GM12878 (cell line): ENCODE results near the gene FERMT3. TPM values are rescaled to one million over a fixed set of nuclear protein-coding genes. Genes with fewer than 3 reads are reported as not detected.

Source experiments
- ATF7 ChIP-seq: fragments of 450-650 bp; IDR thresholded peaks from 2 replicates; pipeline ENCODE4 v1.6.1; 2016; ENCODE audit warnings: low read depth, mild to moderate bottlenecking
- BCL11A ChIP-seq: IDR thresholded peaks from 2 replicates; pipeline ENCODE4 v1.6.1; 2011; ENCODE audit warnings: low read depth, low read length
- BHLHE40 ChIP-seq, 2 experiments: fragments of 450-650 bp in 1 of 2; IDR thresholded peaks; 2 replicates each; pipeline ENCODE4 v1.6.1; 2011 to 2017; ENCODE audit warnings: low read depth in 2 of 2, borderline replicate concordance in 1 of 2, improper control_type of control experiment in 1 of 2, low read length in 1 of 2, mild to moderate bottlenecking in 1 of 2
- CREM ChIP-seq: IDR thresholded peaks from 2 replicates; pipeline ENCODE4 v1.6.1; 2014; ENCODE audit warnings: antibody characterized with exemption, low read depth
- EED ChIP-seq: sonication (generic); IDR thresholded peaks from 2 replicates; pipeline ENCODE4 v1.6.1; 2016; ENCODE audit warnings: antibody characterized with exemption, low read depth
- FOXK2 ChIP-seq: fragments of 450-650 bp; IDR thresholded peaks from 2 replicates; pipeline ENCODE4 v1.6.1; 2017; ENCODE audit warnings: mild to moderate bottlenecking, moderate library complexity
- HDAC6 ChIP-seq: fragments of 200-600 bp; sonication (generic); IDR thresholded peaks from one replicate; pipeline ENCODE4 v1.8.0; 2017; ENCODE audit warnings: antibody characterized with exemption; ENCODE audit not compliant: unreplicated experiment
- JUNB ChIP-seq: IDR thresholded peaks from 2 replicates; pipeline ENCODE4 v1.6.1; 2016; ENCODE audit warnings: antibody characterized with exemption, mild to moderate bottlenecking
- NR2C1 ChIP-seq: fragments of 450-650 bp; IDR thresholded peaks from 2 replicates; pipeline ENCODE4 v1.6.1; 2017; ENCODE audit warnings: antibody characterized with exemption, mild to moderate bottlenecking, moderate library complexity
- PAX5 ChIP-seq: IDR thresholded peaks from 2 replicates; pipeline ENCODE4 v1.6.1; 2011; ENCODE audit warnings: low read depth, low read length, borderline replicate concordance
- PML ChIP-seq: IDR thresholded peaks from 2 replicates; pipeline ENCODE4 v1.6.1; 2012; ENCODE audit warnings: low read length, inconsistent platforms
- SPI1 ChIP-seq: IDR thresholded peaks from 2 replicates; pipeline ENCODE4 v1.6.1; 2011; ENCODE audit warnings: low read depth, mild to moderate bottlenecking, low read length, moderate library complexity, borderline replicate concordance; ENCODE audit not compliant: insufficient read depth
- TARDBP ChIP-seq: IDR thresholded peaks from 2 replicates; pipeline ENCODE4 v1.6.1; 2016; ENCODE audit warnings: borderline replicate concordance
- TCF12 ChIP-seq: IDR thresholded peaks from 2 replicates; pipeline ENCODE4 v1.6.1; 2011; ENCODE audit warnings: low read depth, mild to moderate bottlenecking, low read length
- TCF3 ChIP-seq: IDR thresholded peaks from 2 replicates; pipeline ENCODE4 v1.6.1; 2012; ENCODE audit warnings: low read depth, mild to moderate bottlenecking, low read length, borderline replicate concordance; ENCODE audit not compliant: insufficient read depth
- ZNF24 ChIP-seq: fragments of 450-650 bp; IDR thresholded peaks from 2 replicates; pipeline ENCODE4 v1.6.1; 2017; ENCODE audit warnings: antibody characterized with exemption, mild to moderate bottlenecking
- polyA plus RNA-seq, 11 experiments: library from polyadenylated mRNA; depleted of rRNA in 4 of 11; unstranded in 6 of 11; stranded (reverse) in 5 of 11; fragments of >200 nt; fragmentation: Nextera tagmentation in 4 of 11; fragmentation: Illumina TruSeq in 1 of 11; extraction: Ambion mirVana in 4 of 11; extraction: Trizol in 1 of 11; gene quantifications; 1 replicate in 1 of 11; 2 replicates in 10 of 11; pipeline versions ENCODE4 v1.2.1 to v1.2.3, GENCODE V29; 2011 to 2016; ENCODE audit warnings: inconsistent platforms in 2 of 11, missing spikeins in 2 of 11, low read depth in 1 of 11
- total RNA-seq, 4 experiments: library from RNA; depleted of rRNA in 3 of 4; stranded (reverse); fragments of >200 nt in 3 of 4; fragmentation: Illumina TruSeq in 1 of 4; extraction: Trizol in 1 of 4; gene quantifications; 2 replicates each; pipeline versions ENCODE4 v1.2.1 to v1.2.3, GENCODE V29; 2013 to 2021
- TF ChIP-seq, protein P1 (sequence below): IDR thresholded peaks from 2 replicates; pipeline ENCODE4 v1.6.1; 2011; ENCODE audit warnings: borderline replicate concordance, low read depth, mild to moderate bottlenecking, moderate library complexity, low read length; ENCODE audit not compliant: insufficient read depth, poor library complexity, severe bottlenecking
- TF ChIP-seq, protein P2 (sequence below): fragments of 450-650 bp; IDR thresholded peaks from 2 replicates; pipeline ENCODE4 v1.6.1; 2017; ENCODE audit warnings: low read depth, mild to moderate bottlenecking, moderate library complexity
- TF ChIP-seq, protein P3 (sequence below): fragments of 450-650 bp; IDR thresholded peaks from 2 replicates; pipeline ENCODE4 v1.6.1; 2017; ENCODE audit warnings: mild to moderate bottlenecking, moderate library complexity

FERMT3 gene
- total and polyA plus RNA-seq, 10 of the 15 experiments (the other 5 are each of a cell fraction or from before 2014, with no cell fraction given), result 2.0 to 211 (median 114) TPM

DNA sequence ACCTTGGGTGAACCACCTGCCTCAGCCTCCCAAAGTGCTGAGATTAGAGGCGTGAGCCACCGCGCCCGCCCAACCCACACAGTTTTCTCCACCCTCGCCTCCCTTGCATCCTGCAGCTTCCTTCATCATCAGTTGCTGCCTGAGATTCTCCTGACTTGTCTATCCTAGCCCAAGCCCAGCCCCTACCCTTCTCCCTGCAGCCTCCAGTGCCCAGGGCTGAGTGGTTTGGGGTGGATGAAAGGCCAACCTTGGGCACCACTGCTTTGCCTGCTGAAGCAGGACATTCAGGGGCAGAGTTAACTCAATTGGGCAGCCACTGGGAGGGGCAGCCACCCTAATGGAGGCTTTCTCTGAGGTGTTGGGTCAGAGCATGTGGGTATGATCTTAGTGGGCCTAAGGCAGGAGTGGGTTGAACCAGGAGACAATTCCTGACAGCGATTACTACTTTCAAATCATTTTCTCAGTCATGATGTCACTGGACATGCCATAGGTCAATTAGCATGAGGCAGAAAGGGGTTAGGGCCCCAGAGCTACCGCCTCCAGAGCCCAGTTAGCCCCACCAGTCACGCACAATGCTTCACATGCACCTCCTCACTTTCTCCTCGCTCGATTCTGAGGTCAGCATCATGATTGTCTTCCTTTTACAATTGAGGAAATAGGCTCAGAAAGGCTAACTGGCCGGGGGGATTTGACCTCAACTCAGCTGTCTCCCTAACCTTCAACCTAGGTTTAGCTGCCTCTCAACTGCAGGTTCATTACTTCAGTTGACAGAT, 33.3 kb downstream of the FERMT3 start (continued):
- TF ChIP-seq SPI1 (peak; percentile 85), TCF12 (0 out of 2 replicates have a peak, but pooled peaks have one; percentile 1), EED (0 out of 2 replicates have a peak, but pooled peaks have one; percentile 9), NR2C1 (peak; percentile 46), PML (no peak), BHLHE40 (IDR thresholded peaks at IDR 0.05; ENCODE audit: borderline replicate concordance in 1 of 2, low read depth in 2 of 2, low read length in 1 of 2) (peak; percentile 42 to 69), ZNF24 (no peak), JUNB (peak; percentile 7; the same call in 1 of the 2 replicates), HDAC6 (no peak), BCL11A (peak; percentile 79), TCF3 (0 out of 2 replicates have a peak, but pooled peaks have one; percentile 26), ATF7 (peak; percentile 71; the same call in 1 of the 2 replicates), PAX5 (peak; percentile 78), FOXK2 (no peak), TARDBP (no peak), CREM (peak; percentile 90)
- TF ChIP-seq, protein P1, sequence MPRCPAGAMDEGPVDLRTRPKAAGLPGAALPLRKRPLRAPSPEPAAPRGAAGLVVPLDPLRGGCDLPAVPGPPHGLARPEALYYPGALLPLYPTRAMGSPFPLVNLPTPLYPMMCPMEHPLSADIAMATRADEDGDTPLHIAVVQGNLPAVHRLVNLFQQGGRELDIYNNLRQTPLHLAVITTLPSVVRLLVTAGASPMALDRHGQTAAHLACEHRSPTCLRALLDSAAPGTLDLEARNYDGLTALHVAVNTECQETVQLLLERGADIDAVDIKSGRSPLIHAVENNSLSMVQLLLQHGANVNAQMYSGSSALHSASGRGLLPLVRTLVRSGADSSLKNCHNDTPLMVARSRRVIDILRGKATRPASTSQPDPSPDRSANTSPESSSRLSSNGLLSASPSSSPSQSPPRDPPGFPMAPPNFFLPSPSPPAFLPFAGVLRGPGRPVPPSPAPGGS, result no peak
- TF ChIP-seq, protein P2, sequence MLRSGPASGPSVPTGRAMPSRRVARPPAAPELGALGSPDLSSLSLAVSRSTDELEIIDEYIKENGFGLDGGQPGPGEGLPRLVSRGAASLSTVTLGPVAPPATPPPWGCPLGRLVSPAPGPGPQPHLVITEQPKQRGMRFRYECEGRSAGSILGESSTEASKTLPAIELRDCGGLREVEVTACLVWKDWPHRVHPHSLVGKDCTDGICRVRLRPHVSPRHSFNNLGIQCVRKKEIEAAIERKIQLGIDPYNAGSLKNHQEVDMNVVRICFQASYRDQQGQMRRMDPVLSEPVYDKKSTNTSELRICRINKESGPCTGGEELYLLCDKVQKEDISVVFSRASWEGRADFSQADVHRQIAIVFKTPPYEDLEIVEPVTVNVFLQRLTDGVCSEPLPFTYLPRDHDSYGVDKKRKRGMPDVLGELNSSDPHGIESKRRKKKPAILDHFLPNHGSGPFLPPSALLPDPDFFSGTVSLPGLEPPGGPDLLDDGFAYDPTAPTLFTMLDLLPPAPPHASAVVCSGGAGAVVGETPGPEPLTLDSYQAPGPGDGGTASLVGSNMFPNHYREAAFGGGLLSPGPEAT, result no peak
- TF ChIP-seq, protein P3, sequence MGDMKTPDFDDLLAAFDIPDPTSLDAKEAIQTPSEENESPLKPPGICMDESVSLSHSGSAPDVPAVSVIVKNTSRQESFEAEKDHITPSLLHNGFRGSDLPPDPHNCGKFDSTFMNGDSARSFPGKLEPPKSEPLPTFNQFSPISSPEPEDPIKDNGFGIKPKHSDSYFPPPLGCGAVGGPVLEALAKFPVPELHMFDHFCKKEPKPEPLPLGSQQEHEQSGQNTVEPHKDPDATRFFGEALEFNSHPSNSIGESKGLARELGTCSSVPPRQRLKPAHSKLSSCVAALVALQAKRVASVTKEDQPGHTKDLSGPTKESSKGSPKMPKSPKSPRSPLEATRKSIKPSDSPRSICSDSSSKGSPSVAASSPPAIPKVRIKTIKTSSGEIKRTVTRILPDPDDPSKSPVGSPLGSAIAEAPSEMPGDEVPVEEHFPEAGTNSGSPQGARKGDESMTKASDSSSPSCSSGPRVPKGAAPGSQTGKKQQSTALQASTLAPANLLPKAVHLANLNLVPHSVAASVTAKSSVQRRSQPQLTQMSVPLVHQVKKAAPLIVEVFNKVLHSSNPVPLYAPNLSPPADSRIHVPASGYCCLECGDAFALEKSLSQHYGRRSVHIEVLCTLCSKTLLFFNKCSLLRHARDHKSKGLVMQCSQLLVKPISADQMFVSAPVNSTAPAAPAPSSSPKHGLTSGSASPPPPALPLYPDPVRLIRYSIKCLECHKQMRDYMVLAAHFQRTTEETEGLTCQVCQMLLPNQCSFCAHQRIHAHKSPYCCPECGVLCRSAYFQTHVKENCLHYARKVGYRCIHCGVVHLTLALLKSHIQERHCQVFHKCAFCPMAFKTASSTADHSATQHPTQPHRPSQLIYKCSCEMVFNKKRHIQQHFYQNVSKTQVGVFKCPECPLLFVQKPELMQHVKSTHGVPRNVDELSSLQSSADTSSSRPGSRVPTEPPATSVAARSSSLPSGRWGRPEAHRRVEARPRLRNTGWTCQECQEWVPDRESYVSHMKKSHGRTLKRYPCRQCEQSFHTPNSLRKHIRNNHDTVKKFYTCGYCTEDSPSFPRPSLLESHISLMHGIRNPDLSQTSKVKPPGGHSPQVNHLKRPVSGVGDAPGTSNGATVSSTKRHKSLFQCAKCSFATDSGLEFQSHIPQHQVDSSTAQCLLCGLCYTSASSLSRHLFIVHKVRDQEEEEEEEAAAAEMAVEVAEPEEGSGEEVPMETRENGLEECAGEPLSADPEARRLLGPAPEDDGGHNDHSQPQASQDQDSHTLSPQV, result no peak
